HEK293 (cell line): Measurements from ENCODE around the gene AOAH.
A peak's percentile ranks its signal among the peaks of the same experiment; 100 is the strongest.
"Not testable (repeated sequence)": the region's sequence is repeated elsewhere in the genome, so short reads cannot be mapped to it uniquely, and the experiment has no call there.

ENCODE experiments used
- CTCF ChIA-PET: fragments of 350-600 bp; formaldehyde crosslinking; extraction: SDS; loops from one replicate; lab custom pipeline; 2021; ENCODE audit warnings: antibody characterized with exemption; lab: Yijun Ruan, JAX
- POLR2A ChIA-PET: fragments of 300-600 bp; formaldehyde crosslinking; extraction: SDS; loops from one replicate; lab custom pipeline; 2020; ENCODE audit warnings: antibody characterized with exemption, inconsistent platforms; lab: Yijun Ruan, JAX
- H3K27ac ChIP-seq: fragments of 200-500 bp; sonication (Bioruptor generic); 2 replicates; pipeline ENCODE4 v1.5.1; 2014; ENCODE audit warnings: low read depth, low read length, control low read depth, inconsistent platforms; ENCODE audit errors: extremely low read depth
- H3K36me3 ChIP-seq, 2 experiments: fragments of 200-500 bp in 1 of 2; sonication (Bioruptor generic) in 1 of 2; 1 replicate in 1 of 2; 2 replicates in 1 of 2; pipeline ENCODE4 v1.5.1; 2014 to 2017; ENCODE audit warnings: inconsistent platforms in 2 of 2, low read length in 2 of 2; ENCODE audit not compliant: control insufficient read depth in 2 of 2, insufficient read depth in 1 of 2
- H3K4me1 ChIP-seq: fragments of 200-500 bp; sonication (Bioruptor generic); 2 replicates; pipeline ENCODE4 v1.5.1; 2014; ENCODE audit warnings: mild to moderate bottlenecking, low read length, inconsistent platforms; ENCODE audit not compliant: control insufficient read depth, insufficient read depth
- H3K4me3 ChIP-seq: 2 replicates; pipeline ENCODE4 v1.5.1; 2011; ENCODE audit warnings: low read depth, mild to moderate bottlenecking, control low read depth, low read length, moderate library complexity
- H3K9me3 ChIP-seq: fragments of 200-500 bp; sonication (Bioruptor generic); 2 replicates; pipeline ENCODE4 v1.5.1; 2014; ENCODE audit warnings: low read depth, low read length, inconsistent platforms; ENCODE audit not compliant: control insufficient read depth, insufficient read depth
- BCL11B ChIP-seq: fragments of 450-650 bp; formaldehyde crosslinking; IDR thresholded peaks from 2 replicates; pipeline ENCODE4 v1.5.1; 2016; ENCODE audit warnings: low read depth, missing biosample characterization, missing genetic modification characterization
- KLF8 ChIP-seq: fragments of 450-650 bp; formaldehyde crosslinking; IDR thresholded peaks from 2 replicates; pipeline ENCODE4 v1.5.1; 2016; ENCODE audit warnings: missing biosample characterization, missing genetic modification characterization
- SP7 ChIP-seq: fragments of 450-650 bp; formaldehyde crosslinking; IDR thresholded peaks from 2 replicates; pipeline ENCODE4 v1.5.1; 2016; ENCODE audit warnings: missing biosample characterization, missing genetic modification characterization
- ZBTB11 ChIP-seq: fragments of 450-650 bp; formaldehyde crosslinking; conservative IDR thresholded peaks from 2 replicates; pipeline ENCODE4 v1.5.1; 2016; ENCODE audit warnings: low read depth, missing biosample characterization, missing genetic modification characterization
- ZBTB8A ChIP-seq: fragments of 450-650 bp; formaldehyde crosslinking; IDR thresholded peaks from 2 replicates; pipeline ENCODE4 v1.5.1; 2016; ENCODE audit warnings: missing biosample characterization, missing genetic modification characterization
- ZNF114 ChIP-seq: fragments of 450-650 bp; formaldehyde crosslinking; IDR thresholded peaks from 2 replicates; pipeline ENCODE4 v1.5.0; 2017; ENCODE audit warnings: missing biosample characterization, missing genetic modification characterization
- ZNF155 ChIP-seq: fragments of 450-650 bp; formaldehyde crosslinking; IDR thresholded peaks from 2 replicates; pipeline ENCODE4 v1.5.1; 2016; ENCODE audit warnings: missing biosample characterization, missing genetic modification characterization
- ZNF280C ChIP-seq: fragments of 450-650 bp; formaldehyde crosslinking; IDR thresholded peaks from 2 replicates; pipeline ENCODE4 v1.5.1; 2016; ENCODE audit warnings: missing biosample characterization, missing genetic modification characterization
- ZNF335 ChIP-seq: fragments of 450-650 bp; formaldehyde crosslinking; conservative IDR thresholded peaks from 2 replicates; pipeline ENCODE4 v1.5.1; 2016; ENCODE audit warnings: missing biosample characterization, missing genetic modification characterization
- ZNF354C ChIP-seq: fragments of 450-650 bp; formaldehyde crosslinking; IDR thresholded peaks from 2 replicates; pipeline ENCODE4 v1.5.1; 2016; ENCODE audit warnings: missing biosample characterization, missing genetic modification characterization, low read depth, borderline replicate concordance
- ZNF426 ChIP-seq: fragments of 450-650 bp; formaldehyde crosslinking; IDR thresholded peaks from 2 replicates; pipeline ENCODE4 v1.5.1; 2017; ENCODE audit warnings: missing biosample characterization, missing genetic modification characterization, mild to moderate bottlenecking, inconsistent platforms, moderate library complexity
- ZNF518A ChIP-seq: fragments of 450-650 bp; formaldehyde crosslinking; conservative IDR thresholded peaks from 2 replicates; pipeline ENCODE4 v1.5.1; 2016; ENCODE audit warnings: low read depth, missing biosample characterization, missing genetic modification characterization
- ZNF555 ChIP-seq: fragments of 450-650 bp; formaldehyde crosslinking; conservative IDR thresholded peaks from 2 replicates; pipeline ENCODE4 v1.5.1; 2017; ENCODE audit warnings: missing biosample characterization, mild to moderate bottlenecking, missing genetic modification characterization, inconsistent platforms
- ZNF654 ChIP-seq: fragments of 450-650 bp; formaldehyde crosslinking; IDR thresholded peaks from 2 replicates; pipeline ENCODE4 v1.5.1; 2016; ENCODE audit warnings: low read depth, missing biosample characterization, missing genetic modification characterization
- ZNF830 ChIP-seq: fragments of 450-650 bp; IDR thresholded peaks from 2 replicates; pipeline ENCODE4 v1.5.0; 2018; ENCODE audit warnings: missing biosample characterization, missing genetic modification characterization, low read depth, mild to moderate bottlenecking, moderate library complexity
- ZSCAN23 ChIP-seq: fragments of 450-650 bp; formaldehyde crosslinking; IDR thresholded peaks from 2 replicates; pipeline ENCODE4 v1.5.1; 2016; ENCODE audit warnings: missing biosample characterization, missing genetic modification characterization
- ZXDB ChIP-seq: fragments of 450-650 bp; formaldehyde crosslinking; IDR thresholded peaks from 2 replicates; pipeline ENCODE4 v1.5.1; 2016; ENCODE audit warnings: missing biosample characterization, missing genetic modification characterization
- TF ChIP-seq, protein P1 (sequence below): fragments of 450-650 bp; formaldehyde crosslinking; IDR thresholded peaks from 2 replicates; pipeline ENCODE4 v1.5.1; 2016; ENCODE audit warnings: missing biosample characterization, missing genetic modification characterization, borderline replicate concordance

The AOAH gene

GRCh38 chr7:36717586-36717985, 6.7 kb downstream of the AOAH start (continued):
- TF ChIP-seq, protein P1, sequence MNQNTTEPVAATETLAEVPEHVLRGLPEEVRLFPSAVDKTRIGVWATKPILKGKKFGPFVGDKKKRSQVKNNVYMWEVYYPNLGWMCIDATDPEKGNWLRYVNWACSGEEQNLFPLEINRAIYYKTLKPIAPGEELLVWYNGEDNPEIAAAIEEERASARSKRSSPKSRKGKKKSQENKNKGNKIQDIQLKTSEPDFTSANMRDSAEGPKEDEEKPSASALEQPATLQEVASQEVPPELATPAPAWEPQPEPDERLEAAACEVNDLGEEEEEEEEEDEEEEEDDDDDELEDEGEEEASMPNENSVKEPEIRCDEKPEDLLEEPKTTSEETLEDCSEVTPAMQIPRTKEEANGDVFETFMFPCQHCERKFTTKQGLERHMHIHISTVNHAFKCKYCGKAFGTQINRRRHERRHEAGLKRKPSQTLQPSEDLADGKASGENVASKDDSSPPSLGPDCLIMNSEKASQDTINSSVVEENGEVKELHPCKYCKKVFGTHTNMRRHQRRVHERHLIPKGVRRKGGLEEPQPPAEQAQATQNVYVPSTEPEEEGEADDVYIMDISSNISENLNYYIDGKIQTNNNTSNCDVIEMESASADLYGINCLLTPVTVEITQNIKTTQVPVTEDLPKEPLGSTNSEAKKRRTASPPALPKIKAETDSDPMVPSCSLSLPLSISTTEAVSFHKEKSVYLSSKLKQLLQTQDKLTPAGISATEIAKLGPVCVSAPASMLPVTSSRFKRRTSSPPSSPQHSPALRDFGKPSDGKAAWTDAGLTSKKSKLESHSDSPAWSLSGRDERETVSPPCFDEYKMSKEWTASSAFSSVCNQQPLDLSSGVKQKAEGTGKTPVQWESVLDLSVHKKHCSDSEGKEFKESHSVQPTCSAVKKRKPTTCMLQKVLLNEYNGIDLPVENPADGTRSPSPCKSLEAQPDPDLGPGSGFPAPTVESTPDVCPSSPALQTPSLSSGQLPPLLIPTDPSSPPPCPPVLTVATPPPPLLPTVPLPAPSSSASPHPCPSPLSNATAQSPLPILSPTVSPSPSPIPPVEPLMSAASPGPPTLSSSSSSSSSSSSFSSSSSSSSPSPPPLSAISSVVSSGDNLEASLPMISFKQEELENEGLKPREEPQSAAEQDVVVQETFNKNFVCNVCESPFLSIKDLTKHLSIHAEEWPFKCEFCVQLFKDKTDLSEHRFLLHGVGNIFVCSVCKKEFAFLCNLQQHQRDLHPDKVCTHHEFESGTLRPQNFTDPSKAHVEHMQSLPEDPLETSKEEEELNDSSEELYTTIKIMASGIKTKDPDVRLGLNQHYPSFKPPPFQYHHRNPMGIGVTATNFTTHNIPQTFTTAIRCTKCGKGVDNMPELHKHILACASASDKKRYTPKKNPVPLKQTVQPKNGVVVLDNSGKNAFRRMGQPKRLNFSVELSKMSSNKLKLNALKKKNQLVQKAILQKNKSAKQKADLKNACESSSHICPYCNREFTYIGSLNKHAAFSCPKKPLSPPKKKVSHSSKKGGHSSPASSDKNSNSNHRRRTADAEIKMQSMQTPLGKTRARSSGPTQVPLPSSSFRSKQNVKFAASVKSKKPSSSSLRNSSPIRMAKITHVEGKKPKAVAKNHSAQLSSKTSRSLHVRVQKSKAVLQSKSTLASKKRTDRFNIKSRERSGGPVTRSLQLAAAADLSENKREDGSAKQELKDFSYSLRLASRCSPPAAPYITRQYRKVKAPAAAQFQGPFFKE: no peak
- no peak for TF ChIP-seq BCL11B (tag by site-specific recombination)
- no peak for TF ChIP-seq SP7 (tag by site-specific recombination)
- TF ChIP-seq ZNF280C (tag by site-specific recombination): no peak
- no peak for TF ChIP-seq ZNF335
- no peak for TF ChIP-seq ZNF155 (tag by site-specific recombination)
- no peak for TF ChIP-seq ZNF114 (tag by site-specific recombination)
- no peak for TF ChIP-seq ZNF518A (tag by site-specific recombination)
- no peak for TF ChIP-seq ZNF354C (tag by site-specific recombination)
- no peak for TF ChIP-seq ZSCAN23
- TF ChIP-seq KLF8 (tag by site-specific recombination): no peak
- no peak for TF ChIP-seq ZNF830 (tag by site-specific recombination)

DNA sequence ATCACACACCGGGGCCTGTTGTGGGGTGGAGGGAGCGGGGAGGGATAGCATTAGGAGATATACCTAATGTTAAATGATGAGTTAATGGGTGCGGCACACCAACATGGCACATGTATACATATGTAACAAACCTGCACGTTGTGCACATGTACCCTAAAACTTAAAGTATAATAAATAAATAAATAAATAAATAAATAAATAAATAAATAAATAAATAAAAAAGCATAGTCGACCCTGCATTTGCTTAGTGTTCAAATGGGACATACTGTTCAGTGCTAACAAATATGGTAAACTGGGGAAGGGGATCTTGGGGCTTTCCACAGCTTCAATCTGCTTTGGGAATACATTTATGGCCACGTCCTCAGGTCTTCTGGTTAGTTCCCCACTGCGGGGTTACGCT, 7.5 kb downstream of the AOAH start:
- H3K36me3 ChIP-seq, POLR2A ChIA-PET, H3K4me3 ChIP-seq, H3K9me3 ChIP-seq, H3K4me1 ChIP-seq, H3K27ac ChIP-seq: not testable (repeated sequence)
- CTCF ChIA-PET: interaction anchor here (0.6 to 1.4 kb wide), 2 partner anchors 78 to 465 kb away, joined by 3 to 4 read pairs; no protein-coding TSS in a partner anchor
- TF ChIP-seq ZNF426 (tag by site-specific recombination): peak; percentile 66
- peak; percentile 34; the same call in 1 of the 2 replicates for TF ChIP-seq ZXDB (tag by site-specific recombination)
- peak; percentile 63 for TF ChIP-seq ZBTB11 (tag by site-specific recombination)
- TF ChIP-seq ZNF654: 0 out of 2 replicates have a peak, but pooled peaks have one; percentile 13
- TF ChIP-seq ZBTB8A (tag by site-specific recombination): peak; percentile 45; the same call in 1 of the 2 replicates
- peak; percentile 63 for TF ChIP-seq ZNF555 (tag by site-specific recombination)
